Suprapubic skin (tissue), 4 donors: ENCODE results near the gene NCAPD3.

Experiments
- EP300 ChIP-seq: sonication (generic); formaldehyde crosslinking; IDR thresholded peaks from one replicate; pipeline ENCODE4 v1.6.1; 2017; ENCODE audit warnings: antibody characterized with exemption
- POLR2A ChIP-seq, 2 donors: fragments of 450-650 bp; IDR thresholded peaks; one replicate each; pipeline ENCODE4 v1.6.1; 2017; ENCODE audit warnings: antibody characterized with exemption in 2 of 2, mild to moderate bottlenecking in 2 of 2, moderate library complexity in 2 of 2
- POLR2AphosphoS5 ChIP-seq, 3 donors: sonication (generic); formaldehyde crosslinking; IDR thresholded peaks; one replicate each; pipeline ENCODE4 v1.6.1; 2017; ENCODE audit warnings: antibody characterized with exemption in 3 of 3
- TF ChIP-seq, protein P1 (sequence below), 2 donors: fragments of 200-600 bp in 1 of 2; fragments of 450-650 bp in 1 of 2; sonication (generic) in 1 of 2; IDR thresholded peaks; one replicate each; pipeline ENCODE4 v1.5.1; 2016 to 2019; ENCODE audit warnings: antibody characterized with exemption in 2 of 2, mild to moderate bottlenecking in 1 of 2, moderate library complexity in 1 of 2

DNA sequence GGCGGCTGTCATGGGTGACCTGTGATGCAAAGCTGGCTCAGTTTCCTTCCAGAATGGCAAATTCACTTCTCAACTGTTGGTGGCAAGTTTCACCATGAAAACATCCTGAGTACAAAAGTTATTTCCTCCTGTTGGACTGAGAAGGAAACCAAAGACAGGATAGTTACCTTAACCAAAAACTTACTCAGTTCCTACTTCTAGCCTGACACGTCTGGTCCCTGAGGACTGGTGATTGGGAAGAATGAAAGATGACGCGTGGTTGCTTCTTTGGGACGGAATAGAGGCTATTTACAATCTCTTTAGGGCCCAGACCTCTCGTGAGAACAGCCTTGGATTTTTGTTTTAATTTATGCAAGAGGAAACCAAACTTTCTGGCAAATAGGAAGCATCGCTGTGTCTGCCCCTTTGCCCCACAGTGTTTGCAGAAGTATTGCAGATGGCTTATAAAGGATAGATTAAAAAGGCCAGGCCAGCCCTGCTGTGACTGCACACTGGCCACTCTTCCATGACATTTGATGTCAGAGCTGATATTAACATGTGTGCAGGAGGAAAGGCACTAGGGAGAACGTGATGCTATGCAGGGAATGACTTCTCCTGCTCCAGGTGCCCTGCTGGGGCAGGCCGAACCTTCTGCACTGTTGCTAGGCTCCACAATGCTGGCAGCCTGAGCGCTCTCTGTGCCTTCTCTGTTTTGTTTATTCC is 8.3 kb upstream of the NCAPD3 start:
- TF ChIP-seq, protein P1, sequence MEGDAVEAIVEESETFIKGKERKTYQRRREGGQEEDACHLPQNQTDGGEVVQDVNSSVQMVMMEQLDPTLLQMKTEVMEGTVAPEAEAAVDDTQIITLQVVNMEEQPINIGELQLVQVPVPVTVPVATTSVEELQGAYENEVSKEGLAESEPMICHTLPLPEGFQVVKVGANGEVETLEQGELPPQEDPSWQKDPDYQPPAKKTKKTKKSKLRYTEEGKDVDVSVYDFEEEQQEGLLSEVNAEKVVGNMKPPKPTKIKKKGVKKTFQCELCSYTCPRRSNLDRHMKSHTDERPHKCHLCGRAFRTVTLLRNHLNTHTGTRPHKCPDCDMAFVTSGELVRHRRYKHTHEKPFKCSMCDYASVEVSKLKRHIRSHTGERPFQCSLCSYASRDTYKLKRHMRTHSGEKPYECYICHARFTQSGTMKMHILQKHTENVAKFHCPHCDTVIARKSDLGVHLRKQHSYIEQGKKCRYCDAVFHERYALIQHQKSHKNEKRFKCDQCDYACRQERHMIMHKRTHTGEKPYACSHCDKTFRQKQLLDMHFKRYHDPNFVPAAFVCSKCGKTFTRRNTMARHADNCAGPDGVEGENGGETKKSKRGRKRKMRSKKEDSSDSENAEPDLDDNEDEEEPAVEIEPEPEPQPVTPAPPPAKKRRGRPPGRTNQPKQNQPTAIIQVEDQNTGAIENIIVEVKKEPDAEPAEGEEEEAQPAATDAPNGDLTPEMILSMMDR (IDR thresholded peaks at IDR 0.05): no peak
- no peak for TF ChIP-seq EP300
- no peak for TF ChIP-seq POLR2A (IDR thresholded peaks at IDR 0.05)
- TF ChIP-seq POLR2AphosphoS5 (IDR thresholded peaks at IDR 0.05): no peak
